Neutrophil (primary cell): Measurements from ENCODE around the gene JDP2.
A peak's percentile ranks its signal among the peaks of the same experiment; 100 is the strongest.

Source experiments
- H3K27ac ChIP-seq: fragments of 200-600 bp; sonication (generic); 2 replicates; pipeline ENCODE4 v1.5.1; 2016; ENCODE audit warnings: mild to moderate bottlenecking, moderate library complexity
- H3K27me3 ChIP-seq: fragments of 200-600 bp; sonication (generic); 2 replicates; pipeline ENCODE4 v1.6.0; 2016; ENCODE audit warnings: mild to moderate bottlenecking
- H3K36me3 ChIP-seq: fragments of 200-600 bp; sonication (generic); 2 replicates; pipeline ENCODE4 v1.5.1; 2017
- H3K4me1 ChIP-seq, 2 experiments: fragments of 200-600 bp in 1 of 2; sonication (generic) in 1 of 2; 1 replicate in 1 of 2; 2 replicates in 1 of 2; pipeline versions ENCODE4 v1.5.1 to v1.6.1; 2013 to 2016; ENCODE audit warnings: low read depth in 1 of 2, low read length in 1 of 2, mild to moderate bottlenecking in 1 of 2, moderate library complexity in 1 of 2; ENCODE audit not compliant: control insufficient read depth in 1 of 2, insufficient read depth in 1 of 2
- H3K4me3 ChIP-seq, 2 experiments: fragments of 200-600 bp in 1 of 2; sonication (generic) in 1 of 2; 1 replicate in 1 of 2; 2 replicates in 1 of 2; pipeline ENCODE4 v1.5.1; 2013 to 2016; ENCODE audit warnings: low read depth in 1 of 2, low read length in 1 of 2, mild to moderate bottlenecking in 1 of 2, moderate library complexity in 1 of 2
- H3K9me3 ChIP-seq: fragments of 200-600 bp; sonication (generic); 2 replicates; pipeline ENCODE4 v1.5.1; 2016
- TF ChIP-seq, protein P1 (sequence below): fragments of 200-600 bp; sonication (generic); IDR thresholded peaks from 2 replicates; pipeline ENCODE4 v1.5.1; 2016; ENCODE audit warnings: antibody characterized with exemption

The JDP2 gene

DNA sequence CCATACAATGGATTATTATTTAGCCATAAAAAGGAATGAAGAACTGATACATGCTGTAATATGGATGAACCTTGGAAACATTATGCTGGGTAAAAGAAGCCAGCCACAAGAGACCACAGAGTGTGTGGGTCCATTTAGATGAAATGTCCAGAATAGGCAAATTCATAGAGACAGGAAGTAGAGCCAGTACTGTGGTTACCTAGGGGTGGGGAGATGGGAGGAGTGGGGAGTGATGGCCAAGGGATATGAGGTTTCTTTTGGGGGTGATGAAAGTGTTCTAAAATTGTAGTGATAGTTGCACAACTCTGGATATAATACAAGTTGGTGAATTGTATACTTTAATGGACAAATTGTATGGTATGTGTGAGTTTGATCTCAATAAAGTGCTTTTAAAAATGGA is 18.6 kb downstream of the JDP2 start:
- H3K36me3 ChIP-seq = peaks cover 55% of the 10 kb centered on the region
- H3K4me3 ChIP-seq = no peak overlapping the region
- peak overlapping the region; percentile 71 for H3K27ac ChIP-seq
- TF ChIP-seq, protein P1, sequence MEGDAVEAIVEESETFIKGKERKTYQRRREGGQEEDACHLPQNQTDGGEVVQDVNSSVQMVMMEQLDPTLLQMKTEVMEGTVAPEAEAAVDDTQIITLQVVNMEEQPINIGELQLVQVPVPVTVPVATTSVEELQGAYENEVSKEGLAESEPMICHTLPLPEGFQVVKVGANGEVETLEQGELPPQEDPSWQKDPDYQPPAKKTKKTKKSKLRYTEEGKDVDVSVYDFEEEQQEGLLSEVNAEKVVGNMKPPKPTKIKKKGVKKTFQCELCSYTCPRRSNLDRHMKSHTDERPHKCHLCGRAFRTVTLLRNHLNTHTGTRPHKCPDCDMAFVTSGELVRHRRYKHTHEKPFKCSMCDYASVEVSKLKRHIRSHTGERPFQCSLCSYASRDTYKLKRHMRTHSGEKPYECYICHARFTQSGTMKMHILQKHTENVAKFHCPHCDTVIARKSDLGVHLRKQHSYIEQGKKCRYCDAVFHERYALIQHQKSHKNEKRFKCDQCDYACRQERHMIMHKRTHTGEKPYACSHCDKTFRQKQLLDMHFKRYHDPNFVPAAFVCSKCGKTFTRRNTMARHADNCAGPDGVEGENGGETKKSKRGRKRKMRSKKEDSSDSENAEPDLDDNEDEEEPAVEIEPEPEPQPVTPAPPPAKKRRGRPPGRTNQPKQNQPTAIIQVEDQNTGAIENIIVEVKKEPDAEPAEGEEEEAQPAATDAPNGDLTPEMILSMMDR = no peak
- no peaks in the 10 kb centered on the region for H3K27me3 ChIP-seq
- peaks cover 30 to 36% of the 10 kb centered on the region in 2 experiments for H3K4me1 ChIP-seq
- H3K9me3 ChIP-seq = no peaks in the 10 kb centered on the region

- no peaks in the 10 kb centered on the region for H3K27me3 ChIP-seq
Observed at GRCh38 chr14:75448209-75448608, 20.4 kb downstream of the JDP2 start.

DNA sequence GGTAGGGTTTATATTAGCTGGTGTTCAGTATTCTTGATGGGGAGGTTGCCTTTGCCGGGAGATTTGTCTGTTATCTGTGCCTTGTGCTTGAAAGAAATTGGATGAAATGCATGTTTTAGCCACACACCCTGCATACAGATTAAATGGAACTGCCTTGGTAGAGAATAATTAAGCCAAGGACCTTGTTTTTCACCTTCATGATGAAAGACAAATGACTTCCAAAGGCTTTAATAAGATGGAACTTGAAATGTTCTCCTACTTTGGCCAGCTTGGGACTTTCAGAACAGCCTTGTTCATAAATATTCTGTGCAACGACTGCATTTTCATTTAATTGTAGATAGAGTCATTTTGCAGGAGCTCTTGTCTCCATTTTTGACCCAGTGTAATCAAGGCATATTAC is 21.2 kb downstream of the JDP2 start:
- Histone ChIP-seq H3K4me1 (peaks cover 50 to 57% of the 10 kb centered on the region in 2 experiments), H3K27ac (peak overlapping the region; percentile 71), H3K9me3 (no peaks in the 10 kb centered on the region), H3K27me3 (no peaks in the 10 kb centered on the region), H3K4me3 (no peak overlapping the region), H3K36me3 (peaks cover 47% of the 10 kb centered on the region)
- TF ChIP-seq, protein P1 = no peak

More at GRCh38 chr14:75448209-75448608, 20.4 kb downstream of the JDP2 start:
- Histone ChIP-seq H3K36me3 (peaks cover 49% of the 10 kb centered on the region), H3K4me3 (no peak overlapping the region), H3K4me1 (peaks cover 41 to 49% of the 10 kb centered on the region in 2 experiments), H3K9me3 (no peaks in the 10 kb centered on the region), H3K27ac (peak overlapping the region; percentile 71)
- TF ChIP-seq, protein P1 = no peak

DNA sequence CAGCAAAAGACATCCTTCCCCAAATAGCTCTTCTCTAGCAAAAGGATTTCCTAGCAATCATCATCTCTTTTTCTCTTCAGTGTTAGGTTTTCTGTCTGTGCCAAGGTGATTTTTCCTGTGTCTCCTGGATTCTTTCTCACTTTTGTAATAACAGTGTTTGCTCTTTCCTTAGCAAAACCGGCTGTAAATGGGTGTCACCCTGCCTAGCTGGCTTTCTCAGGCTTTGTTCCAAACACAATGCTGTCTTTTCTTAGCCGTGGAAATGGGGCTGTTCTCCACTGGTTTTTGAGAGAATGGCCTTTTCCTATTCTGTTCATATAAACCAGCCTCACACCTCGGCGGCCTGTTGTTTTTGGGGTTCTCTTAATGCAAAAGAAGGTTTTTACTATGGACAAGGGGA is 21.9 kb downstream of the JDP2 start:
- TF ChIP-seq, protein P1 = no peak
- Histone ChIP-seq H3K4me3 (no peak overlapping the region), H3K36me3 (peaks cover 41% of the 10 kb centered on the region), H3K27ac (peak overlapping the region; percentile 71), H3K9me3 (no peaks in the 10 kb centered on the region), H3K27me3 (no peaks in the 10 kb centered on the region), H3K4me1 (peaks cover 56 to 64% of the 10 kb centered on the region in 2 experiments)

DNA sequence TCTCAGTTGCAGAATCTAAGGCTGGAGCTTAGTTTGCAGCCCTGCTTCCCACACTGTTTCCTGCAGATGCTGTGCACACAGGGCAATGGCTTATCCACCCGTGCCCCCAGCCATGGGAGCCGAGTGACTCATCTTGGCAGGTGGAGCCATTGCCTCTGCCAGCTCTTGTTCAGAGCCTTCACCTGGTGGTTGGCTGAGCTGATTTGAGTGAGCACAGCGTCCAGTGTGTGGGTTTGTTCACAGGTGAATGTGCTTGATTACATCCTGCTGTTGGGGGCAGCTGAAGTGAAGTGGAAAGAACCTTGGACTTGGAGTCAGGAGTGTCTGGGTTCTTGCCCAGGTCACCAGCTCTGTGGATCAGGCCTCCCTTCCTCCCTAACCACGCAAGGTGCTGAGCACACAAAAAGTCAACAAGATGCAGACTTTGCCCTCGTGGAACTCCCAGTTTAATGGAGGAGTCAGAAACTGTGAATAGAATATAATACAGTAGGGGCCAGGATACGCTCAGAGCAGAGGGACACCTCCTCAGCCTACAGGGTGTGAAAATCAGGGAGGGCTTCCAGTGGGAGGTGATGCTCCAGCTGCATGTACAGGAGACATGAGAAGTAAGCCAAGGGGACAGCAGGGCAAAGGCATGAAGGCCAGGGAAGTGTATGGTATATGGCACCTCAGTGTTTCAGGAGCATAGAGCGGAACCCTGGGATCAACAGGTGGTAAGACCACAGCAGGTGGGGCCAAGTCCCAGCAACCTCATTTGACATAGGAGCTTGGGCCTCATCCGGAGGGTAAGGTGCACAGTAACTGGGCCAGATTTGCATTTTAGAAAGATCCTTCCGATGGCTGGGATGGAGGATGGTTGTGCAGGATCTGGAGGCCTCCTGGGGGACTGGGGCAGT is 22.8 kb downstream of the JDP2 start:
- H3K36me3 ChIP-seq = peaks cover 34% of the 10 kb centered on the region
- no peak overlapping the region for H3K4me3 ChIP-seq
- H3K9me3 ChIP-seq = no peaks in the 10 kb centered on the region
- peaks cover 66 to 73% of the 10 kb centered on the region in 2 experiments for H3K4me1 ChIP-seq
- H3K27ac ChIP-seq = peak overlapping the region; percentile 71
- no peaks in the 10 kb centered on the region for H3K27me3 ChIP-seq
- TF ChIP-seq, protein P1 = no peak
